ENCODE measurements around the gene RHOB.

GRCh38 chr2:20404950-20405349 lies 41.9 kb upstream of the RHOB start:
- no peak for TF ChIP-seq POLR2A (IDR thresholded peaks at IDR 0.05; ENCODE audit: low read depth)
- TF ChIP-seq CTCF (IDR thresholded peaks at IDR 0.05) = no peak
